AG04449 (cell line): Measurements from ENCODE around the gene TRERF1.

ENCODE experiments used
- CTCF ChIA-PET: fragments of 350-600 bp; formaldehyde crosslinking; extraction: SDS; loops from one replicate; lab custom pipeline; 2021; ENCODE audit warnings: antibody characterized with exemption; lab: Yijun Ruan, JAX
- POLR2A ChIA-PET: fragments of 400-600, 350-600 bp; formaldehyde crosslinking; extraction: SDS; loops from one replicate; lab custom pipeline; 2020; ENCODE audit warnings: antibody characterized with exemption, inconsistent platforms; lab: Yijun Ruan, JAX
- DNase-seq: peaks from one replicate; pipeline ENCODE4 v3.0.0-alpha.2; 2010; ENCODE audit warnings: low read depth, low spot score
- H3K4me3 ChIP-seq: 2 replicates; pipeline ENCODE4 v1.5.1; 2011; ENCODE audit warnings: low read depth, mild to moderate bottlenecking, control low read depth, low read length
- TF ChIP-seq, protein P1 (sequence below): IDR thresholded peaks from one replicate; pipeline ENCODE4 v1.5.1; 2011; ENCODE audit warnings: mild to moderate bottlenecking, moderate library complexity, low read length, control low read depth, inconsistent platforms; ENCODE audit not compliant: insufficient read depth; ENCODE audit errors: missing control alignments

Gene TRERF1

DNA sequence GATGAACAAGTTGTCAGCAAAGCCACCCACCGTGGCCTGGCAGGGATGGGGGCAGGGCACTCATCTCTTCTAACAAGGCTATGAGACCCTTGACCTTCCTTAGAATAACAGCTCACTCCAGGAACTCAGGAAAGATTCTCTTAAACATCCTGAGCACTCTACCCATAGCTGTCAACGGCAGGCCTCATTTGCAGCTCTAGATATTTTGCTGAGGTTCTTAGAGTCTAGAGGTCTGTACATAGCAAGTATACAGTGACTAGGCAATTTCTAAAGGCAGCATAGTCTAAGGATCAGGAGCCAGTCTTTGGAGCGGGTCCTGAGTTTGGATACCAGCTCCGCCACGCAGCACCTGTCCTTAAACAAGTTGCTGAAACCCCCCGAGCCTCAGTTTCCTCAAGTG lies 11.7 kb downstream of the TRERF1 start:
- ChIA-PET POLR2A (no interaction called here), CTCF (interaction anchor here (0.9 to 2.8 kb wide), 6 partner anchors 11 to 107 kb away, joined by 3 to 13 read pairs (median 4); partner anchors contain the start of gene TRERF1)
- no peak overlapping the region for H3K4me3 ChIP-seq
- TF ChIP-seq, protein P1, sequence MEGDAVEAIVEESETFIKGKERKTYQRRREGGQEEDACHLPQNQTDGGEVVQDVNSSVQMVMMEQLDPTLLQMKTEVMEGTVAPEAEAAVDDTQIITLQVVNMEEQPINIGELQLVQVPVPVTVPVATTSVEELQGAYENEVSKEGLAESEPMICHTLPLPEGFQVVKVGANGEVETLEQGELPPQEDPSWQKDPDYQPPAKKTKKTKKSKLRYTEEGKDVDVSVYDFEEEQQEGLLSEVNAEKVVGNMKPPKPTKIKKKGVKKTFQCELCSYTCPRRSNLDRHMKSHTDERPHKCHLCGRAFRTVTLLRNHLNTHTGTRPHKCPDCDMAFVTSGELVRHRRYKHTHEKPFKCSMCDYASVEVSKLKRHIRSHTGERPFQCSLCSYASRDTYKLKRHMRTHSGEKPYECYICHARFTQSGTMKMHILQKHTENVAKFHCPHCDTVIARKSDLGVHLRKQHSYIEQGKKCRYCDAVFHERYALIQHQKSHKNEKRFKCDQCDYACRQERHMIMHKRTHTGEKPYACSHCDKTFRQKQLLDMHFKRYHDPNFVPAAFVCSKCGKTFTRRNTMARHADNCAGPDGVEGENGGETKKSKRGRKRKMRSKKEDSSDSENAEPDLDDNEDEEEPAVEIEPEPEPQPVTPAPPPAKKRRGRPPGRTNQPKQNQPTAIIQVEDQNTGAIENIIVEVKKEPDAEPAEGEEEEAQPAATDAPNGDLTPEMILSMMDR: no peak
- DNase-seq: no peak

DNA sequence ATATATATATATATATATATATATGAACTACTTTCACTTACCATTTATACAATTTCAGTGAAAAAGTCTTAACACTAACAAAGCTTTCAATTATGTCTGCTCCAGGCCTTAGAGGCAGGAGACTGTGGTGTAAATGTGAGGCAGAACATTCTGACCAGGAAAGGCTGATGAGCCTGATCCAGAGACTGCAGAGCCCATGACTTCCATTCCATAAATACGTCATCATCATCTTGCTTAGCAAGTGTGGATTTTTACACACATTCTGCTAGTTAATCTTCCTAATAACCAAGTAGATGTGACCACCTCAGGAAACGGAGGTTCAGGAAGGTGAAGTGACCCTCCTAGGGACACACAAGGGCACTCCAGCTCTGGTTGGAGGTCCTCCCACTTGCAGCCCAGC lies 14.9 kb downstream of the TRERF1 start:
- no peak overlapping the region for H3K4me3 ChIP-seq
- DNase-seq: no peak
- TF ChIP-seq, protein P1: no peak
- ChIA-PET CTCF (interaction anchor here (0.7 to 1.4 kb wide), 2 partner anchors 14 to 16 kb away, joined by 4 read pairs; no protein-coding TSS in a partner anchor), POLR2A (no interaction called here)

DNA sequence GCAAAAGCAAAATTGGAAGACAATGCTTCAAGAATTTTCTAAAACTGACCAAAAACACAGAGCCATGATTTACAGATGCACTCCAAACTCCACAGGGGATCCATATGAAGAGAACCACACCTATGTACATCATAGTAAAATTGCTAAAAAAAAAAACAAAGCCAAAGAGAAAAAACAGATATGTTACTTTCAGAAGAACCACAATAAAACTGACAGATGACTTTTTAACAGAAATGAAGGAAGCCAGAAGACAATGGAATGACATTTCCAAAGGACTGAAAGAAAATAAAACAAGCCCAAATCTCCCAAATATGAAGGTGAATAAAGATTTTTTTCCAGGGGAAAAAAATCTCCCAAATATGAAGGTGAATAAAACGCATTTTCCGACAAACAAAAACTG lies 17.5 kb downstream of the TRERF1 start:
- ChIA-PET CTCF (no interaction called here), POLR2A (no interaction called here)
- H3K4me3 ChIP-seq: no peak overlapping the region
- no peak for DNase-seq
- TF ChIP-seq, protein P1: no peak

DNA sequence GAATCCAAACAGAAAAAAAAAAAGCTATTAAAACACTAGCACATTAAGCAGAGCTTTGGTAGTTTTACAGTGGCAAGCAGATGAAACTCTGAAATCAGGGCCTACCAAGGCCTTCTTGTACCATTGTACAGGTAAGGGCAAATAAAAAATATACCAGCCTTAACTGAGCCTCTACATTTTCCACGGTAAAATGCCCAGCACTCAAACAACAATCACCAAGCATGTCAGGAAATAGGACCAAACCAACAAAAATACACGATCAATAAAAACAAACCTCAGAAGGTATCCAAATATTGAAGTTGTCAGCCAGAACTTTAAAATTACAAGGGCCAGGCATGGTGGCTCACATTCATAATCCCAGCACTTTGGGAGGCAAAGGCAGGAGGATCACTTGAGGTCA lies 18.3 kb downstream of the TRERF1 start:
- ChIA-PET CTCF (no interaction called here), POLR2A (interaction anchor here (0.6 kb wide), 1 partner anchor 131 kb away, joined by 3 read pairs; no protein-coding TSS in a partner anchor)
- no peak for DNase-seq
- TF ChIP-seq, protein P1: no peak
- no peak overlapping the region for H3K4me3 ChIP-seq

DNA sequence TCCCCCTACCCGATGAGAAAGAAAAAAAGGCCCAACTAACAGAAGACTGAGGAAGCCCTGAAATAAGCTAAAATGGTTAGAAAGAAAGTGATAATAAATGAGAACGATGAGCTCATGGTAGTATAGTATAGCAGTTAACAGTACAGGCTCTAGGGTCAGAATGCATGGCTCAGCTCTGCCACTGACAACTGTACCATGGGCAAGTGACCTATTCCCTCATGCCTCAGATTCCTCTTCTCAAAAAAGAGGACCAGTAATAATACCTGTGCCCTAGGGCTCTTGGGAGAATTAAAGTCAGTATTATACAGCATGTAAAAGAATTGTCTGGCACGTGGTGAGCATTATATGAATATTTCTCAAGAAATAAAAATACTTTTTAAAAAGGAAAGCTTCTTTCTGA lies 19.8 kb downstream of the TRERF1 start:
- DNase-seq: no peak
- ChIA-PET CTCF (interaction anchor here (0.8 to 1.5 kb wide), 5 partner anchors 9 to 172 kb away, joined by 3 to 5 read pairs (median 3); no protein-coding TSS in a partner anchor), POLR2A (no interaction called here)
- no peak overlapping the region for H3K4me3 ChIP-seq
- TF ChIP-seq, protein P1: no peak

DNA sequence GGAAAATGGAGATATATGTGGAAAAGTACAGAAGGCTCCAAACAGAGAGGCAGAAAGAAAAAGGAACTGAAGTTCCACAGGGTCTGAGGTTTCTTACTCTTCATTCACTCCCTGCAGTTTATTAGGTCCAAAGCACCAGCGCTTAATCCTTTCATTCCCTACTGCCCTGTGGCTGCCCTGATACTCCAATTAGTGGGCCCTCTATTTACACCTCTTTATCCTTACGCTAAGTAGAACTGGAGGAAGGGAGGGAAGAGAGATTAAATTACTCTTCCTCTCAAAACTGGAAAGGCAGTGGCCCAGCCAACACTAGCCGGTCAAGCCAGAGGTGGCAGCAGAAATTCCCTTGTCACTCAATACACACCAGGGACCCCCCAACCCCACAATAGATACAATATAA lies 20.4 kb downstream of the TRERF1 start:
- POLR2A ChIA-PET: no interaction called here
- H3K4me3 ChIP-seq: no peak overlapping the region
- CTCF ChIA-PET: interaction anchor here (0.8 to 1.5 kb wide), 3 partner anchors 8 to 171 kb away, joined by 3 to 5 read pairs (median 3); no protein-coding TSS in a partner anchor
- no peak for DNase-seq
- TF ChIP-seq, protein P1: no peak
